H1 (cell line): ENCODE measurements around the gene FRS2.

Source experiments
- CTCF ChIP-seq, 3 experiments: IDR thresholded peaks; 1 replicate in 2 of 3; 2 replicates in 1 of 3; pipeline versions ENCODE4 v1.5.1 to v1.6.1; 2011; ENCODE audit warnings: low read length in 3 of 3, mild to moderate bottlenecking in 3 of 3, inconsistent platforms in 2 of 3, low read depth in 1 of 3, moderate library complexity in 1 of 3; ENCODE audit not compliant: insufficient read depth in 1 of 3; ENCODE audit errors: control extremely low read depth in 1 of 3
- GABPA ChIP-seq: IDR thresholded peaks from 2 replicates; pipeline ENCODE4 v1.6.1; 2011; ENCODE audit warnings: mild to moderate bottlenecking, low read length, moderate library complexity, borderline replicate concordance; ENCODE audit not compliant: insufficient read depth
- TCF12 ChIP-seq: IDR thresholded peaks from 2 replicates; pipeline ENCODE4 v1.6.1; 2011; ENCODE audit warnings: low read depth, mild to moderate bottlenecking, low read length

- TF ChIP-seq CTCF (IDR thresholded peaks at IDR 0.05; ENCODE audit: control extremely low read depth in 1 of 3, insufficient read depth in 1 of 3, low read depth in 1 of 3, low read length in 3 of 3), result no peak
- no peak for TF ChIP-seq TCF12
- TF ChIP-seq GABPA, result no peak
These were observed 3.1 kb downstream of the FRS2 start for GRCh38 chr12:69473262-69473661.
